HG02798 (cell line): ENCODE measurements around the gene SLC29A2.

Source experiments
- ATAC-seq: cut with Tn5 transposase; IDR thresholded peaks from one replicate; pipeline ENCODE4 v1.9.1; 2021; ENCODE audit warnings: mild to moderate bottlenecking; ENCODE audit not compliant: unreplicated experiment, poor library complexity

The SLC29A2 gene

GRCh38 chr11:66371627-66372415, at the start of gene SLC29A2:
Gene SLC29A2, minus strand, starts transcription at chr11:66371760. Its CDS starts 169 bp downstream, at chr11:66371591.
- ATAC-seq, result peak; percentile 73

- no peak for ATAC-seq
These were observed 49.3 kb upstream of the SLC29A2 start, which contains the start of gene NPAS4 for GRCh38 chr11:66420671-66421476. Gene NPAS4, plus strand, starts transcription at chr11:66421035. Its CDS starts 145 bp downstream, at chr11:66421180.

DNA sequence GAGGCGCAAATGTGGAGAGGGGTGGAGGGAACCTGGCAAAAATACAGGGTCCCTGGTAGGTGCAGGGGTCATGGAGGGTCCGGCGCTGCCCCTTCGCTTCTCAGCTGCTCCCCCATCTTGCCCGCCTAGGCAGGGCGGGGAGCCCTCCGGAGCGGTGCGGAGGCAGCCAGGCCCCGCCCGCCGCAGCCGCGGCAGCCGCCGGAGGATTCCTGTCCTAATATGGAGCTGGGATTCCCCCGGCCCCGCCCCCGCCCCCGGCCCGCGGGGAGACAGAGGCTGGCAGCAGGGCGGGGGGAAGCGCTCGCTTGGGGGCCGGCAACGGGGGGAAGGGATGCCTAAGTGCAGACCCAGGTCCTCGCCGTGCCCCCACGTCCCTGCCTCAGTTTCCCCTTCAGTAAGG, 48.3 kb upstream of the SLC29A2 start:
- no peak for ATAC-seq

DNA sequence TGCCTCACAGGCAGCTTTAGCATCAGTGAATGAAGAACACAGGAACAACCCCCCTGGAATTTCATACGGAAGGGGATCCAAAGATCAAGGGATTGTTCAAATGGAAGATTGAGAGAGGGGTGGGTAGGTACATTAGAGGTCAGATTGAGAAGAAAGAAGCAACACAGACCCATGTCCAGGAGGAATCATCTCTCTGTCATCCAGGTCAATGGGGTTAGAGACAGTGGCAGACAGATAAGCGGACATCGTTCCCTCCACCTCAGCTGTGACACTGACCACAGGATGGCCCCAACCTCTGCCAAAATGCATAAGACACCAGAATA, 47.4 kb upstream of the SLC29A2 start:
- no peak for ATAC-seq

DNA sequence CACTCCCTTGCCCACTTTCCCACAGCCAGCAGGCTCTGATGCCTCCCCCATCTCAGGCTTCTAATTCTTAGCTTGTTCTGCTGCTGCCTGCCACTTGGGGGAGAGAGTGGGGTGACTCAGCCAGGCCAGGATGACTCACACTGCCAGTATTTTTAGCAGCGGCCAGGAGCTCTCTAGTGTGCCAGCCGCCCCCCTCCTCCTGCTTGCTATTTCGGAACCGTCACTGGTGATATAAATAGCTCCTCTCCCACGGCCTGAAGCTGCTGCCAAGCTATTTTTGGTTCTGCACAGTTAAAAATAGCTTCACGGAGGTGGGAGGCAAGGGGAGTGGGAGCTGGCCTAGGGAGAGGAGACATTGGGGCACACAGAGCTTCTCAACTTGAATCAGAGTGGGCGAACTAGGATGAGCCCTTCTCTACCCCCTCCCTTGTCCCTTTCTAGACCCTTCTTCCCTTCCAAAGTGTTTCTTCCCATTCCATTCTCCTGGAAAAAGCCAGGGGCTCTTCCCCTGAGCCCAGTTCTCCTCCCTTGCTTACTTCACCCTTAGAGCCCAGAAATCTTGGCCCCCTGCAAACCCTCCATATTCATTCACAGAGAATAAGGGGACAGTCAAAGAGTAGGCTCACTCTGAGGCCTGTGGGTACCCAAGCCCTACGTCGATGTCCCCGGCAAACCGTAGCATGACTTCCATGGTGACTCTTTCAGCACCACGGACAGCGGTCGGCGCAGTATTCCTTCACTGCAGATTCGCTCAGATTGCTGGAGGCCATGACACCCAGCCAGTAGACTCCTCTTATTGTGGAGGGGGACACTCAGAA, 46.8 kb upstream of the SLC29A2 start:
- no peak for ATAC-seq

GRCh38 chr11:66417000-66417399, 45.4 kb upstream of the SLC29A2 start:
- no peak for ATAC-seq

DNA sequence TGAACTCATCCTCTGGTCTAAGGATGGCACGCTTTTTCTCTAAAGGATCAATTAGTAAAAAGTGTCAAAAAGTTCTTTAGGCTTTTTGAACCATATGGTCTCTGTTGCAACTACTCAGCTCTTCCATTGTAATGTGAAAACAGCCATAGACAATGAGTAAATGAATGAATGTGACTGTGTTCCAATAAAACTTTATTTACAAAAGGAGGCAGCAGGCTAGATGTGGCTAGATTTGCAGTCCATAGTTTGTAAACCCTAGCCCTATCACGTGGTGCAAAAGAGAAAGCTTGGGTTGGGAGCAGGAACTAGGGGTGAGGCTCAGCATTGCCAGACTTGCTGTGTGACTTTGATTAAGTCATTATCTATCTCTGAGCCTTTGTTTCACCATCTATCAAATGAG, 43.9 kb upstream of the SLC29A2 start:
- no peak for ATAC-seq

- ATAC-seq, result no peak
These were observed 42.8 kb upstream of the SLC29A2 start for GRCh38 chr11:66414120-66414934.

DNA sequence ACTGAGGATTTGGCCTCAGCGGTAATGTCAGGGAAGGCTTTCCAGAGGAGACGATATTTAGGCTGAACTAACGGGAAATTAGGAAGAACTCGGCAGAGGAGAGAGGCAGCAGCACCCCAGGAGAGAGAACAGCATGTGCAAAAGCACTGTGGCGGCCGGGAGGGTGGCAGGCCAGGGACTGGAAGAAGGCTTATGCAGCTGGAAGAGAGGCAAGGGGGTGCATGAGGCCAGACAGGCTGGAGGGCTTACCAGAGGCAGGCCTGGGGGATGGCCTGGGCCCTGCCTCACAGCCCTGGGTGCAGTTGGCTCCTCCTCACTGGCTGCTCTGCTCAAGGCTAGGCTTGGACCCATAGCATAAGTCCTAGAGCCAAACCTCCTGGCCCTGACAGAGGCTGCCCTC, 41.6 kb upstream of the SLC29A2 start:
- ATAC-seq, result no peak

DNA sequence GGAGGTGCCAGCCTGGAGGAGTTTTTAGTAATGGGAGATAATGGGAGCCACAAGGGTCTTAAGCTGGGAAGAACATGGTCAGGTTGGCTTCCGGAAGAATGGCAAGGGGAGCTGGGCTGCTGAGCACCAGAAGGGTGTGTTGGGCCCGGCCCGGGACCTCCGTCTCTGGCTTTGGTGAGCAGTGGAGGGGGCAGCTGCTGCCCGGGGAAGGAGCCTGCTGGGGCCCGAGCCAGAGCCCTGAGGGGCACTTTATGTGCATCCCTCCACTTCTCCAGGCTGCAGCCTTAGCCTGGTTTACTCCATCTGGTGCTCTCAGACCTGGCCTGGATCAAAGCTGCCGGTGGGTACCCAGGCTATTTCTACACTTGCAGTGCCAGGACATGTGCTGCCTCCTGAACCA, 40.5 kb upstream of the SLC29A2 start:
- no peak for ATAC-seq

DNA sequence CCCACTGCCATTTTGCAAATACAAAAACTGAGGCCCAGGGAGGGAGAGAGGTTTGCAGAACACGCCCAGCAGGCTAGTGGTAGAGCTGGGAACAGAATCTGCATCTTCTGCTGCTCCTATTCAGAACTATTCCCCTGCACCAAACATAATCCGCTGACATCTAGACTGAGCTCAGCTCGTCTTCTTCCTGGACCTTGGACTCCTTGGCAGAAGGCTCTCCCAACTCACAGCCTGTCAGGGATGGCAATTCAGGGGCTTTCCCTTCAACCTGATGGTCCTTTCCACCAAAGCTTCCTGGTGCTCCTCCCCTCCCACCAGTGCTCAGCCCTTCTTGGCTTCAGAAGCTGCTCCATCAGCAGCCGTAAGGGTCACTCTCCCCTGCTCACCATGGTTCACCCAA, 39.8 kb upstream of the SLC29A2 start:
- ATAC-seq, result no peak

GRCh38 chr11:66410191-66410590, 38.6 kb upstream of the SLC29A2 start:
- no peak for ATAC-seq

DNA sequence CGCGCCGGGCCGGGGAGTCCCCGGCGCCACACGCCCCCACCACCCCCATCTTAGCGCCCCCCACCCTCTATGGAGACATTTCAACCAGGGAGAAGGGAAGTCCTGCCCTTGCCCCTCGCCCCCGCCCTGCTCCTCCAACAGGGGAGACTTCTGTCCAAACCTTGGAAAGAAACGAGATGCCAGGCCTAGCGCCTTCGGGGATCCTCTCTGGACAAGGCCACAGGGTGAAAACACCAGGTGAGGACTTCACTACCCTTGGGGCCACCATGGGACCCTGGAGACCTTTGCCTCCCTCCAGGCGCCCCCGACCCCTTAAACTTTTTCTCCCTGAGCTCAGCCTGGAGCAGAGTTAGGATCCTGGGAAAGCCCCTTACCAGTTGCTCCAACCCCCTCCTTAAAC, 37.7 kb upstream of the SLC29A2 start:
- ATAC-seq, result no peak

DNA sequence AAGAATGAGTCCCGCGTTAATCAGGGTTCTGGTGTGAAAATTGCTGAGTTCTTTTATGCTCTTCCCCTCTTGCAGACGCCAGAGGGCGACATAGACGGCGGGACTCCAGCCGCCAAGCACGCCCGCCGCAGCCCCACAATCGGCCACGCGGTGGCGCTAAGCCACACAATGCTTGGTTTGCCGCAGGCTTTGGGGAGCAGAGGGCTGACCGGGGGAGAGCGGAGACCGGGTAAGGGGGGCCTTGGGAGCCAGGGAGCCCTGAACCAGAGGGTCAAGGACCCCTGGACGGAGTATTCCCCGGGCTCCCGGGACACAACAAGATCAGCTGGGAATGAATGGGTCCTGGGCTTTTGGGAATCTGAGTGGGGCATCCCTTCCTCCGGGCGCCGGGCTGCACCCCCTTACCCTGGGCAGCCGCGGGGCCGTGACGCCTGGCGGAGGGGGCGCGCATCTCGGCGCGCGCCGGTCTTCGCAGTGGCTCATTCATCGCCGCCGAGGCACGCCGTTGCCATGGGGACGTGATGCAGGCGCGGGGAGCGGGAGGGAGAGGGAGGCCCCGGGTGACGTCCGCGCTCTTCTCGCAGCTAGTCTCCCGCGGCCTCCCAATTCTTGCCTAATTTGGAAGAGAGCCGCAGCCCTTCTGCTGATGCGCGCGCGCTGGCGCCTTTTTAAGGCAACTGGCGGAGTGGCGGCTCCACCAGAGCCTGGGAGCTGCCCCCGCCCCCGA, 37.1 kb upstream of the SLC29A2 start:
- peak; percentile 80 for ATAC-seq

DNA sequence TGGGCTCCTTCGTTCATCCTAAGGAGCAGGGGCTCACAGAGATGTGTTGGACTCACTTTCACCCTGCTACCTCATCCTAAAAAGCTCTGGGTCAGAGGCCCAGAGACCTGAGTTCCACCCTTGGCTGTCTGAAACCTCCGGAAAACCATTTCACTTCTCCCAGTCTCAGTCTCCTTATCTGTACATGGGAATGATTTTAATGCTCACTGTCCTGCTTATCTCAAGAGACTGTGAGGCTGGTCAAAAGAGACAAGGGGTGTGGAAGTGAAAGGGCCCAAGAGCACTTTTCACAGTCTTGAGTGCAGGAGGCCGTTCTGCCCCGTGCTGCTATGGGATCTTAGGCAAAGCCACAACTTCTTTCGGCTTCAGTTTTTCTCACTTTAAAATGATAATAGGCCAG, 36.1 kb upstream of the SLC29A2 start:
- no peak for ATAC-seq

DNA sequence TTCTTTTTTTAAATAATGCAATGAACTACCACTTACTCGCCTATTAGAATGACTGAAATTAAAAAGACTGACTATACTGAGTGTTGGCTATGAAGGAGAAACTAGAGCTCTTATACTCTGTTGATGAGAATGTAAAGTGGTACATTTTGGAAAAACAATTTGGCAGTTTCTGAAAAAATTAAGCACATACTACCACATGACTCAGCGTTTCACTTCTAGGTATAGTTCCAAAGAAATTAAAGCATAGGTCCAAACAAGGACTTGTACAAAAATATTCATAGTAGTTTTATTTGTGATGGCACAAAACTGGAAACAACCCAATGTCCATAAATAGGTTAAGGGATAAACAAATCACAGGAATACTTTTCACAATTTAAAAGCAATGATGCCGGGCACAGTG, 22.4 kb upstream of the SLC29A2 start:
- no peak for ATAC-seq

DNA sequence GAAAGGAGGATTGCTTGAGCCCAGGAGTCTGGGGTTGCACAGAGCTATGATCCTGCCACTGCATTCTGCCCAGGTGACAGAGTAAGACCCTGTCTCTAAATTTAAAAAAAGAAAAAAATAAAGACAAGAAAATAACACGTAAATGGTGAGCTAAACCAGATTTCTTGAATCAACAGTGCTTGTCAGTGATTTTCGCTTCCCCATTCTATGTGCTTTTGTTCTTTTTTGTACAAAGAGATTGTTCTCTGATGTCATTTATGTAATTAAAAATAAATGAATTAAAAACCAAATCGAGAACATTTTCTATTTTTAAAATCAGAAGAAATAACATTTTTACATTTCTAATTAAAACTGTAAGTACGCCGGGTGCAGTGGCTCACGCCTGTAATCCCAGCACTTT, 19.8 kb upstream of the SLC29A2 start:
- no peak for ATAC-seq

DNA sequence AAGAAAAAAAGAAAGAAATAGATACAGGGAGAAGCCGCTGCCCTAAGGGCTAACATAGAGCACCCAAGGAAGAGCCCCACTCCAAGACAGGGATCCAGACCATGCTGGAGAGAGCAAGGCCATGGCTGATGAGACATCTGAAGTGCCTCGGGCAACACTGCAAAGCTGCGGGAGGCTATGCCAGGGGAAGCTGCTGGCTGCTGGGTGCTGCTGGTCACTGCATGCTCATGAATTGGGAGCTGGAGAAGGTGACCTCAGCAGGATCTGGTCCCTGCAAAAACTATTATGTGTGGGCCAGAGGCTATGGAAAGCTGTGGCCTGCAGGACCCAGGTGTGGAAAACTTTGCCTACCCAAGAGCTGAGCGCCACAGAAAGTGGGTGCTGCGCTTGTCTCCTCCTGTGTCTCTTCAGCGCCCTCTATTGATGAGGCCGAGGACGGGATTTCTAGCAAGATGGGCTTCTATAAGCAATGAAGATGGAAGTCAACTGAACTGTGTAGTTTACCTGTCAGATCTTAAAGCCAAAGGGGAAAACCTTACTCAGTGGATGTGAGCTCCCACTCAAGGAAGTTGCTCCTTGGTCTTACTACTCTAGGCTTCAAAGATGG, 17.3 kb upstream of the SLC29A2 start:
- ATAC-seq, result no peak
